Measurements from ENCODE around the gene KRT20.

The KRT20 gene

GRCh38 chr17:40850293-40850972 is 34.6 kb downstream of the KRT20 start:
- no peak for DNase-seq (ENCODE audit: low read depth, low spot score)

- no peak for DNase-seq (ENCODE audit: low read depth, low spot score)
Observed at GRCh38 chr17:40849723-40850122, 35.3 kb downstream of the KRT20 start.

GRCh38 chr17:40848583-40849235 is 36.3 kb downstream of the KRT20 start:
- DNase-seq (ENCODE audit: low read depth, low spot score), result no peak

- DNase-seq (ENCODE audit: low read depth, low spot score), result no peak
Observed at GRCh38 chr17:40846515-40847144, 38.4 kb downstream of the KRT20 start.

GRCh38 chr17:40844671-40845107 is 40.4 kb downstream of the KRT20 start:
- DNase-seq (ENCODE audit: low read depth, low spot score), result no peak

GRCh38 chr17:40843242-40843641 is 41.8 kb downstream of the KRT20 start:
- no peak for DNase-seq (ENCODE audit: low read depth, low spot score)

GRCh38 chr17:40841246-40841645 is 43.8 kb downstream of the KRT20 start:
- DNase-seq (ENCODE audit: low read depth, low spot score), result no peak

GRCh38 chr17:40839194-40839593 is 45.8 kb downstream of the KRT20 start:
- DNase-seq (ENCODE audit: low read depth, low spot score), result no peak

- no peak for DNase-seq (ENCODE audit: low read depth, low spot score)
Observed at GRCh38 chr17:40836020-40836419, 49.0 kb downstream of the KRT20 start.

GRCh38 chr17:40833882-40834281 is 51.2 kb downstream of the KRT20 start:
- DNase-seq (ENCODE audit: low read depth, low spot score), result no peak

- DNase-seq (ENCODE audit: low read depth, low spot score), result no peak
Observed at GRCh38 chr17:40832840-40833239, 52.2 kb downstream of the KRT20 start.

- DNase-seq (ENCODE audit: low read depth, low spot score), result no peak
Observed at GRCh38 chr17:40830085-40830776, 54.8 kb downstream of the KRT20 start.

GRCh38 chr17:40828454-40829044 is 56.5 kb downstream of the KRT20 start:
- no peak for DNase-seq (ENCODE audit: low read depth, low spot score)

GRCh38 chr17:40827746-40828453 is 57.1 kb downstream of the KRT20 start:
- DNase-seq (ENCODE audit: low read depth, low spot score), result no peak

Measured in activated naive CD8-positive, alpha-beta T cell treated with anti-CD3 and anti-CD28 coated beads, Interleukin-2, amount 50 U/mL, for 16 hours (primary cell).